ENCODE data around the gene NSMCE4A. TPM values are rescaled to one million over a fixed set of nuclear protein-coding genes. Genes with fewer than 3 reads are reported as not detected.
"Not testable (repeated sequence)": the region's sequence is repeated elsewhere in the genome, so short reads cannot be mapped to it uniquely, and the experiment has no call there.

Gene NSMCE4A
- total and polyA plus RNA-seq, 9 of the 15 experiments (the other 6 are each of a cell fraction or from before 2014, with no cell fraction given), result 8.4 to 88.5 (median 46.4) TPM

- 97% methylated on average over 9 of the region's 10 CpGs for WGBS (ENCODE audit: insufficient coverage, low coverage, missing lambda C conversion rate)
- no peaks in the 10 kb centered on the region for H3K79me2 ChIP-seq (ENCODE audit: control insufficient read depth, insufficient read depth, low read length)
- no peak overlapping the region for H3K9ac ChIP-seq (ENCODE audit: insufficient read depth in 1 of 2, low read depth in 2 of 2, low read length in 2 of 2)
- peaks cover 15% of the 10 kb centered on the region; the same call in 1 of the 3 replicates for H3K36me3 ChIP-seq (ENCODE audit: control insufficient read depth, insufficient read depth, low read length)
- ATAC-seq (no peak), FAIRE-seq (no peak), DNase-seq (ENCODE audit: extremely low read depth in 1 of 4, low spot score in 3 of 4) (no peak)
- intact Hi-C loops (cut with micrococcal nuclease), result no loop called here
- no TSS peak for BruUV-seq (replicated peaks)
- POLR2A ChIA-PET, result no interaction called here
- H3K9me1 ChIP-seq (ENCODE audit: control insufficient read depth, insufficient read depth, low read length), result no peaks in the 10 kb centered on the region
- H3K4me3 ChIP-seq, result no peak overlapping the region
- H3K27me3 ChIP-seq (ENCODE audit: control insufficient read depth in 2 of 2, insufficient read depth in 2 of 2, low read length in 2 of 2), result no peaks in the 10 kb centered on the region
- no peak for TF ChIP-seq SP1 (CRISPR knock-in tag; IDR thresholded peaks at IDR 0.05)
- no peak for TF ChIP-seq ELF2 (CRISPR knock-in tag; IDR thresholded peaks at IDR 0.05)
- TF ChIP-seq ZEB2 (IDR thresholded peaks at IDR 0.05), result no peak
- TF ChIP-seq ARID3A (IDR thresholded peaks at IDR 0.05; ENCODE audit: borderline replicate concordance, low read depth, low read length), result no peak
- H4K20me1 ChIP-seq (replicated peaks; ENCODE audit: control insufficient read depth, insufficient read depth, low read length), result no peaks in the 10 kb centered on the region
- H3K4me2 ChIP-seq (ENCODE audit: insufficient read depth, low read length), result no peak overlapping the region
- H2AFZ ChIP-seq (ENCODE audit: low read depth, low read length), result no peak overlapping the region
- H3K27ac ChIP-seq (ENCODE audit: extremely low read depth, low read depth, low read length), result no peak overlapping the region
- H3K9me3 ChIP-seq (replicated peaks; ENCODE audit: control insufficient read depth, insufficient read depth, low read depth, low read length), result no peaks in the 10 kb centered on the region
- in situ Hi-C loops (cut with MboI), result loop anchor here (25.0 kb wide), 1 partner anchor 982 kb away; no protein-coding TSS in a partner anchor
- CTCF ChIA-PET (ENCODE audit: low intra/inter-chr PET ratio), result no interaction called here
- peaks cover 0 to 6% of the 10 kb centered on the region in 2 experiments; a peak in 3 of 5 replicates for H3K4me1 ChIP-seq (replicated peaks in 1 of 2; ENCODE audit: control insufficient read depth in 2 of 2, insufficient read depth in 2 of 2, low read length in 2 of 2)
These were observed 55.4 kb downstream of the NSMCE4A start for GRCh38 chr10:121919666-121920065.

- DNase-seq (ENCODE audit: extremely low read depth in 1 of 4, low spot score in 3 of 4); H3K27me3 ChIP-seq (ENCODE audit: control insufficient read depth in 2 of 2, insufficient read depth in 2 of 2, low read length in 2 of 2); H3K9ac ChIP-seq (ENCODE audit: insufficient read depth in 1 of 2, low read depth in 2 of 2, low read length in 2 of 2); BruUV-seq (replicated peaks); H3K27ac ChIP-seq (ENCODE audit: extremely low read depth, low read depth, low read length); H2AFZ ChIP-seq (ENCODE audit: low read depth, low read length); H3K4me1 ChIP-seq (replicated peaks in 1 of 2; ENCODE audit: control insufficient read depth in 2 of 2, insufficient read depth in 2 of 2, low read length in 2 of 2); H3K79me2 ChIP-seq (ENCODE audit: control insufficient read depth, insufficient read depth, low read length); ATAC-seq; CTCF ChIA-PET (ENCODE audit: low intra/inter-chr PET ratio); H3K9me3 ChIP-seq (replicated peaks; ENCODE audit: control insufficient read depth, insufficient read depth, low read depth, low read length); FAIRE-seq; intact Hi-C loops (cut with micrococcal nuclease); H4K20me1 ChIP-seq (replicated peaks; ENCODE audit: control insufficient read depth, insufficient read depth, low read length); H3K4me3 ChIP-seq; H3K4me2 ChIP-seq (ENCODE audit: insufficient read depth, low read length); H3K9me1 ChIP-seq (ENCODE audit: control insufficient read depth, insufficient read depth, low read length): not testable (repeated sequence)
- POLR2A ChIA-PET, result interaction anchor here (2.1 kb wide), 1 partner anchor 9 kb away, joined by 9 read pairs; the partner anchor contains the start of gene ATE1
- peaks cover 15% of the 10 kb centered on the region; the same call in 1 of the 3 replicates for H3K36me3 ChIP-seq (ENCODE audit: control insufficient read depth, insufficient read depth, low read length)
- in situ Hi-C loops (cut with MboI), result loop anchor here (25.0 kb wide), 1 partner anchor 981 kb away; no protein-coding TSS in a partner anchor
- TF ChIP-seq NFYB (IDR thresholded peaks at IDR 0.05; ENCODE audit: extremely low read depth, insufficient read length), result peak; percentile 57
- WGBS (ENCODE audit: insufficient coverage, low coverage, missing lambda C conversion rate), result 91% methylated on average over 4 of the region's 7 CpGs
These were observed 56.2 kb downstream of the NSMCE4A start for GRCh38 chr10:121918800-121919199.

Measured in K562 (cell line).